ENCODE data around the gene XIAP.

GRCh38 chrX:123949846-123950245 lies 90.0 kb downstream of the XIAP start:
- TF ChIP-seq, protein P1, sequence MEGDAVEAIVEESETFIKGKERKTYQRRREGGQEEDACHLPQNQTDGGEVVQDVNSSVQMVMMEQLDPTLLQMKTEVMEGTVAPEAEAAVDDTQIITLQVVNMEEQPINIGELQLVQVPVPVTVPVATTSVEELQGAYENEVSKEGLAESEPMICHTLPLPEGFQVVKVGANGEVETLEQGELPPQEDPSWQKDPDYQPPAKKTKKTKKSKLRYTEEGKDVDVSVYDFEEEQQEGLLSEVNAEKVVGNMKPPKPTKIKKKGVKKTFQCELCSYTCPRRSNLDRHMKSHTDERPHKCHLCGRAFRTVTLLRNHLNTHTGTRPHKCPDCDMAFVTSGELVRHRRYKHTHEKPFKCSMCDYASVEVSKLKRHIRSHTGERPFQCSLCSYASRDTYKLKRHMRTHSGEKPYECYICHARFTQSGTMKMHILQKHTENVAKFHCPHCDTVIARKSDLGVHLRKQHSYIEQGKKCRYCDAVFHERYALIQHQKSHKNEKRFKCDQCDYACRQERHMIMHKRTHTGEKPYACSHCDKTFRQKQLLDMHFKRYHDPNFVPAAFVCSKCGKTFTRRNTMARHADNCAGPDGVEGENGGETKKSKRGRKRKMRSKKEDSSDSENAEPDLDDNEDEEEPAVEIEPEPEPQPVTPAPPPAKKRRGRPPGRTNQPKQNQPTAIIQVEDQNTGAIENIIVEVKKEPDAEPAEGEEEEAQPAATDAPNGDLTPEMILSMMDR (IDR thresholded peaks at IDR 0.05; ENCODE audit: low read length): no peak
- TF ChIP-seq EZH2 (optimal IDR thresholded peaks at IDR 0.05; ENCODE audit: low read depth, low read length): no peak
- TF ChIP-seq EZH2phosphoT487 (IDR thresholded peaks at IDR 0.05; ENCODE audit: low read length): no peak
